NCI-H446 treated with DMSO at 0.1 percent for 48 hours (cell line): ENCODE measurements around the gene SCAF8.
"Not testable (repeated sequence)": the region's sequence is repeated elsewhere in the genome, so short reads cannot be mapped to it uniquely, and the experiment has no call there.

Experiments used
- DNase-seq: peaks from one replicate; lab custom pipeline; 2025; lab: John Stamatoyannopoulos, UW

SCAF8 gene

DNA sequence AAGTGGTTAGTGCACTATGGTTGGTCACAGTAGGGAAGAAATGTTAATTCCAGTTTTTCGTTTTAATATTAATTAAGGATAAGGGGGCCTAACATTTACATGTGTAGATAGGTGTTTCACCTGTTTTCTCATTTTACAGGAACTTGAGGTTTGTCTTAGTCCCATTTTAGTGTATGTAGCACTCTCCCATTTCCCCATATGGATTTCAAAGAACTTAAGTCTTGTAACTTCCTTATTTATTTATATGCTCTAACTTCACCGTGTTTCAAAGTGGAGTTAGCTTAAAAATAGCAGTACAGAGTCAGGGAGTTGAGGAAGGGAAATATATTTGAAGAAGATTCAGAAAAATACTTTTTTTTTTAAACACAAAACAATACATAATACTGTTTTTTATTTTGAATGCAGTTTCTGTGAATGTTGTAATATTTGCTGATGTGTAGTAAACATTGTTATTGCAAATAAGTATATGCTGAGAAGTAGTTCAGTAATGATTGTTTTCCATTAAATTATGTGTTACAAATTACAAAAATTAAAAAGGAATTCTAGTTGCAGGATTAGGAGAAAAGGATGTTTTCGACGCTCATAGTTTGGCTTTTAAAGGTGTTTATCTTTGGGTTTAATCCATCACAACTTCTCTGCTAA, 3.5 kb downstream of the SCAF8 start:
- DNase-seq, result no peak

DNA sequence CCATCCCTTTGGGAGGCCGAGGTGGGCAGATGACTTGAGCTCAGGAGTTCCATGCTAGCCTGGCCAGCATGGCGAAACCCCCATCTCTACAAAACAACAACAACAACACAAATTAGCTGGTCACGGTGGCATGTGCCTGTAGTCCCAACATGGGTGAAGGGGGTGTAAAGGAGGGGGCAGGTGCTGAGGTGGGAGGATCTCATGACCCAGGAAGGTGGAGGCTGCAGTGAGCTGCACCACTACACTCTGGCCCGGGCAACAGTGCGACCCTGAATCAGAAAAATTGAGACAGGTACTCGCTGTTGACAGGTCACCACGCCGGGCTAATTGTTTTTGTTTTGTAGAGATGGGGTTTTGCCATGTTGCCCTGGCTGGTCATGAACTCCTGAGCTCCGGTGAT, 4.2 kb downstream of the SCAF8 start:
- DNase-seq, result no peak

DNA sequence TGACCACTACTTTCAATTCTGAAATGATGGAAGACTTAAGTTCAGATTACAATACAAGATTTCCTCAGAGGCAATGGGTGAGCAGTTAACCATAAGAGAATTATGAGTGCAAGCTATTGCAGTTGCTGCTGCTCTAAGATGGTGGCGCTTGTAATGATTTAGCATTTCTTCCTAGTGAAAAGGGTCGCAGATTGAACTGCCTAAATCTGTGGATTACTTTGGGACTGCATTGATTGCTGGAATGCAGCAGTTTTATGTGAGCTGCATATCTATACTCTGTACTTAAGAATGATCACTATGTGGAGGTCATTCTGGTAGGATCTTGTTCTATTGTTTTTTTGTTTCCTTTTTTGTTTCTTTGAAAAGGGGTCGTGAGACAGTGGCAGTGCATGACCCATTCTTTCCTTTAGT, 5.3 kb downstream of the SCAF8 start:
- DNase-seq, result no peak

DNA sequence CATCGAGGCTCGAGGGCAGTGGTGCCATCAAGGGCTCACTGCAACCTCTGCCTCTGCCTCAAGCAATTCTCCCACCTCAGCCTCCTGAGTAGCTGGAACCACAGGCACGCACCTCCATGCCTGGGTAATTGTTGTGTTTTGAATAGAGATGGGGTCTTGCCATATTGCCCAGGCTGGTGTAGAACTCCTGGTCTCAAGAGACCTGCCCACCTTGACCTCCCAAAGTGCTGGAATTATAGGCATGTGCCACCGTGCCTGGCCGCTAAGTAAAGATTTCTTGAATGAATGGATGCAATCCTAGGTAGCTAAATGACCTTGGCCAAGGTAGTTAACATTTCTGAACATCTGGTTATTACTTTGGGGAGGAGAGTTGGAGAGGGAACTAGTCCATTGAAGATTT, 7.4 kb downstream of the SCAF8 start:
- DNase-seq, result no peak

DNA sequence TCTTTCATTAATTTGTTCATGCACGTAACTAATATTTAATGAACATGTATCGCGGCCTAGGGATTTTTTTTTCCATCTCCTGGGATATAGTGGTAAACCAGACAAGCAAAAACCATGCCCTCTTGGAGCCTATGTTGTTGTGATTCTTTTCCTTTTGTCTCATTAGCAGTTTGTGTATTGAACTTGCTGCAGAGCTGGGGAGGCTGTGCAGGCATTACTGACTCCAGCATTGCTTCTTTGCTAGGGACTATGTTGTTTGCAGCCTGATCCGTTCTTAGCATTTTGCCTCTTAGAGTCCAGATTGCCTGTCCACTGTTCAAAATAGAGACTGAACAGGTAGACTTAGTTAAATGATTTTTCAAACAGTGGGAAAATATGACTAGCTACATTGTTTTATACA, 9.7 kb downstream of the SCAF8 start:
- no peak for DNase-seq

DNA sequence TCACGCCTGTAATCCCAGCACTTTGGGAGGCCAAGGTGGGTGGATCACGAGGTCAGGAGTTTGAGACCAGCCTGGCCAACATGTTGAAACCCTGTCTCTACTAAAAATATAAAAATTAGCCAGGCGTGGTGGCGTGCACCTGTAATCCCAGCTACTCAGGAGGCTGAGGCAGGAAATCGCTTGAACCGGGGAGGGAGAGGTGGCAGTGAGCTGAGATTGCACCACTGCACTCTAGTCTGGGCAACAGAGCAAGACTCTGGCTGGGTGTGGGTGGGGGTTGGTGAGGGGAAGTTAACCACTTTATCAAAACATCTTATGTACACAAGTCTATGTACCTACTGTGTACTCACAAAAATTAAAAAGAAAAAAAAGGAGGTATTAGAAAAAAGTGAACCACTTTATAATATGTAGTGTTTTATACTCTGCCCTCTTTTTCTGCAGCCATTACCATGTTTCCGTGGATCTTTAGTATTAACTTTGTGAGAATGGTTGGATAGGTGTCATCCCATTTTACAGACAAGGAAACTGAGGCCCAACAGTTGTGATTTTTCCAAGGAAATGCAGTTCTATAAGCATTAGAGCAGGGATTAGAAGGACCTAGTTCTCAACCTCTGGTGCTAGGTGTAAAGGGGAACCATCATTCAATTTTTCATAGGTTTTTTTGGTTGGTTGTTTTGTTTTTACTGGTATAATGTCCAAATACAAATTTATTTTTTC, 11.0 kb downstream of the SCAF8 start:
- DNase-seq, result not testable (repeated sequence)

DNA sequence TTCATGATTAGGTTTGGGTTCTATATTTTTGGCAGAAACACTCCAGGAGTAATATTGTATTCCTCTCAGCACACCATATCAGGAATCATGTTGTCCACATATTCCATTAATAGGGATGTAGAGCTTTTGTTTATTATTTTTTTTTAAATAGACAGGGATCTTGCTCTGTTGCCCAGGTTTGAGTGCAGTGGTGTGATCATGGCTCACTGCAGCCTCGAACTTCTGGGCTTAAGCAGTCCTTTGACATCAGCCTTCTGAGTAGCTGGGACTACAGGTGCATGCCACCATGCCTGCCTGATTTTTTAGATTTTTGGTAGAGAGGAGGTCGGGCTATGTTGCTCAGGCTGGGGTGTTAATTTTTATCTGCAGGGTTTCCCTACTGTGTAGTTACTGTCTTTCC, 12.0 kb downstream of the SCAF8 start:
- no peak for DNase-seq

DNA sequence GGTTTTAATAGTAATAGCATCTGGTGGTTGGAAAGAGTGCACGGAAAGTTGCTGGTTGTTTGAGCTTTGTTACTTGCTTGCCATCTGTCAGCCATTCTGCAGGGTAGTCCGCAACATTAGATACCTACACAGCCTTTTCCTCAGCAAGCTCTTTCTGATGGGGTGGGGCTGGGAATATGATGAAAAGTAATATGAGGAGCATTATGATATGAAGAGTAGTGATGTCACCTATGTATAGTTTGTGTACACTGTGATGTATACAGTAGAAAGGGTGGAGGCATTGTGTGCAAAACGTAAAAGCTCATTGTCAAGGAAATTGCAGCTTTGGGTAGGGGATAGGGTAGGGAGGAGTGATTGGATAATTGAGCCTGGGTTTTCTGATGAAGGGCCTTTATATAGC, 16.1 kb downstream of the SCAF8 start:
- no peak for DNase-seq

DNA sequence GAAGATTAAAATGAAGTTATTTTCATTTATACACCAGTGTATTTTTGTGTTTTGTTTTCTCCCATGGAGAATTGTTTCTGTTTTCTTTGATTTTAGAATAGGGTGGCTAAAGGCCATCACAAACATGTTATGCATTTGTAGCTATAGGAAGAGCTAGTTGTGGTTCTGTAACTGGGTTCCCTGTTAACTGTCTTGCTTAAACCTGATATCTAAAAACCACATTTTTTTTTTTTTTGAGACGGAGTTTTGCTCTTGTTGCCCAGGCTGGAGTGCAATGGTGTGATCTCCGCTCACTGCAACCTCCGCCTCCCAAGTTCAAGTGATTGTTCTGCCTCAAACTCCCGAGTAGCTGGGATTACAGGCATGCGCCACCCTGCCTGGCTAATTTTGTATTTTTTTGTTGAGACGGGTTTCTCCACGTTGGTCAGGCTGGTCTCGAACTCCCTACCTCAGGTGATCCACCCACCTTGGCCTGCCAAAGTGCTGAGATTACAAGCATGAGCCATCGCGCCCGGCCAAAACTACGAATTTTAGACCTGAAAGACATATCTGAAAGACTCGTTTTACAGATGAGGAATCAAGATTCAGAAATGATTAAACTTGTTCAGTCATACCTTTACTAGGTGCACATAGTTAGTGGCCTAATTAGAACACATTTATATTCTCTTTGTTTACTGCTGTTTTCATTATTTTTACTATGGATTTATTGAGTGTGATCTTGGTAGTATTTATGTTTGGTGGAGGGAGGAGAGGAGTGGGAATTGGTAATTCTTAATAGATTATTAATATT, 18.0 kb downstream of the SCAF8 start:
- no peak for DNase-seq

DNA sequence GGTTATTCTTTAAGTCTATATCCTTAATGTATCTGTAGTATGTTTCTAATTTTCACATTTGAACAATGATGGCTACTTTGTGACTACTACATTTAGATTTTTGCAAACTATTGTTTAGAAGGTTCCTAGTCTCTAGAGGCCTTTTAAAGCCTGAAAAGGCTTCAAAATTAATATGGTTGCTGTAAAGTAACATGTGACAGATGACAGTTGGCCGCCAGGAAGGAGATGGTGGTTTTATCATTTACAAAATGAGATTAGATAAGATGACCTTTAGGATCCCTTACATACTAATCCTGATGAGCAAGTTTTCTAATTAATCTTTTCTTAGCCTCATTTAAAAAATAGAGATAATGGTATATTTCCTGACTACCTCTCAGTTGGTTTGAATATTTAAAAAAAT, 18.8 kb downstream of the SCAF8 start:
- no peak for DNase-seq

DNA sequence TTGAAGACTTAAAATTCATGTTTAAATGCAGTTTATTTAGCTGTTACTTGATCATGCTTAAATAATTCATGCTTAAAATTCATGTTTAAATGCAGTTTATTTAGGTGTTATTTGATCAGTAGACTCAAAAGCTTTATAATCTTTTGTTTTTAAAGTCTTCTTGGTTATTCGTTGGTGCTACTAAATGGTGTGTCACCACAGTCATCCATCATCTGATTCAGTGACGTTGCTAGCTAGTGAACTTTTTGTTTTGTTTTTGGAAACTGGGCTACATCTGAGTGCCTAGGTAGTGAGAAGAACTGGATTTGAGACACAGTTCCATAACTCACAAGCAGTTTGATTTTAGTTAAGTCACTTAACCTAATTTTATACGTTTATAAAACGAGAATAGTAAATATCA, 20.9 kb downstream of the SCAF8 start:
- DNase-seq, result no peak

DNA sequence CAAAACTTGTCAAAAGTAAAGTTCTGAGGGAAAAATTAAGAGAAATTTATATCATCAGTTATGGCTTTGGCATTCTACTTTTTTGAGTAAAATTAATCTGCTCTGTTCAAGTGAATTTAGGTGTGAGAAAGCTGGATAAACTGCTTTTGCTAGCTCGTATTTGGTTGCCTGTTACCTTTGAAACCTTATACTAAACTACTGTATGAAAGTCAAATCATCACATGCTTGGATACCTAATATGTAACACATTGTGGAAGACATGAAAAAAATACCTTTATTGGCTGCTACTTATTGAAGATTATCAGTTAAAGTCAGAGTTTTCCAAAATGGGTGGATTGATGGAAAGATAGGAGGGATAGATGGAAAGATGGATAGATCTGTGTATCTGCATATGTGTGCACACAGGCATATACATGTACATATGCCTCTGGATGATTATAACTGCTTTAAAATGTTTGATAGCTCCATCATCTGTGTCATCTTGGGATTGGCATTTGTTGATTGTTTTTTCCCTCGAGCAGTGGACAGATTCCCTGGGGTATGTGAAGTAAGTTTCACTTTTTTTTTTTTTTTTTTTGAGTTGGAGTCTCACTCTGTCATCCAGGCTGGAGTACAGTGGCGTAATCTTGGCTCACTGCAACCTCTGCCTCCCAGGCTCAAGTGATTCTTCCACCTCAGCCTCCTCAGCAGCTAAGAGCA, 24.3 kb downstream of the SCAF8 start:
- no peak for DNase-seq

DNA sequence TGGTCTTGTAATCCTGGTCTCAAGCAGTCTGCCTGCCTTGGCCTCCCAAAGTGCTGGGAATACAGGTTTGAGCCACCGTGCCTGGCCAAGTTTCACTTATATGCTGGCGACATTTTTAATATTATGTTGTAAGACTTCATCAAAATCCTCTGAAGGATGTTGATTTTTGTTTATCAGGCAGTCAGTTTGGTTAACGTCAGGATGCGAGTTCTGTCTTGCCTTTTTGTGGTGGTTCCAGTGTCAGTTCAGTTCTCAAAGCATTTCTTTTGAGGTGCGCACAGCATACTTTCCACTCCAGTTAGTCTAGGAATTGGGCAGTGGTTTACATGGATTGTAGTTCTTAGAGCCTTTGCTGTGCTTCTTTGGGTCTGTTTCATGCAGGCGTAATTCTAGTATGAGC, 24.9 kb downstream of the SCAF8 start:
- DNase-seq, result no peak

DNA sequence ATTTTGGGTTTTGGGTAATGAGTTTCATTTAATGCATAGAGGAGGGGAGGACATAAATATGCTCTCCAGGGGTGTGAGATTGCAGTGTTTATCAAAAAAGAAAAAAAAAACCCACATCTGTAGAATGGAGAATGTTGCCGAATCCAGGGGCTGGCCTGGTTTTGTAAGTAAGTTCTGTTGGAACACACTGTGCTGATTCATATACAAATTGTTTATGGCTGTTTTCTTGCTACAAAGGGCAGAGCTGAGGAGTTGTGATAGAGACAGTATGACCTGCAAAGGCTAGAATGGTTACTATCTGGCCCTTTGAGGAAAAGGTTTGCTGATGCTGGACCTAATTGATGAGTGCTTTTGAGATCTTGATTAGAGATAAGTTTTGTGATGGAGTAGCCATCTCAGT, 30.4 kb downstream of the SCAF8 start:
- no peak for DNase-seq

DNA sequence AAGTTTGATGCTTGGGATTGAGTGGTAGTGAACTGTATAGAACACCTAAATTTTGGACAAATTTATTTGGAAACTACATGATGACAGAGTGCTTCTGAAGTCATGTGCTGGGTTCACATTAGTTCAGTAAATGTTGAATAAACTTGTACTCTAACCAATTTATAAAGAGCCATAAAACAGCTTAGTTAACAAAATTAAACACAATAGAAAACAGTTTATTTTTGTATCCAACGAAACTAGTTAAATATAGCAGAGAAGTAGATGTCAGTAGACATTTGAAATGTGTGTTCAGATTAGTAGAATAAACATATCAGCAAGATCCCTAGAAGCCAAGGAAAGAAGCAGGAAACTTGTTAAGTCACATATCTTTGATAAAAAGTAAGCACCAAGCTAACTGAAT, 32.1 kb downstream of the SCAF8 start:
- DNase-seq, result no peak

DNA sequence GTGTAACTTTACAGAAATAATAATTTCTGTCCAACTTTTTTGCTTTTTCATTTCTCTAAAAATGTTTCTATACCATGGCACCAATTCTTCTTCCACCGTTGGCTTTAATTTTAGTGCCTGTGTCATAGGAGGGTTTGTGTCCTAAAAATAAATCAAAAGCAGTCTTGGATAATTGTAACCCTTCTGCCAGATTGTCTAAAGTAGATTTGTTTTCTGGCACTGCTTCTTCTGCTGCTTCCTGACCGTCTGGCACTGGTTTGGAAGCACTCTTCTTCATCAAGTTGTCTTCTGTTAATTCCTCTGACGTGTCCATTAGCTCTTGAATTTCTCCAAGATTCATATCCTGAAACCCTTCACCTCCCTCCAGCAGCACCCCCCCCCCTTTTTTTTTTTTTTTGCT, 33.1 kb downstream of the SCAF8 start:
- DNase-seq, result peak; percentile 85

DNA sequence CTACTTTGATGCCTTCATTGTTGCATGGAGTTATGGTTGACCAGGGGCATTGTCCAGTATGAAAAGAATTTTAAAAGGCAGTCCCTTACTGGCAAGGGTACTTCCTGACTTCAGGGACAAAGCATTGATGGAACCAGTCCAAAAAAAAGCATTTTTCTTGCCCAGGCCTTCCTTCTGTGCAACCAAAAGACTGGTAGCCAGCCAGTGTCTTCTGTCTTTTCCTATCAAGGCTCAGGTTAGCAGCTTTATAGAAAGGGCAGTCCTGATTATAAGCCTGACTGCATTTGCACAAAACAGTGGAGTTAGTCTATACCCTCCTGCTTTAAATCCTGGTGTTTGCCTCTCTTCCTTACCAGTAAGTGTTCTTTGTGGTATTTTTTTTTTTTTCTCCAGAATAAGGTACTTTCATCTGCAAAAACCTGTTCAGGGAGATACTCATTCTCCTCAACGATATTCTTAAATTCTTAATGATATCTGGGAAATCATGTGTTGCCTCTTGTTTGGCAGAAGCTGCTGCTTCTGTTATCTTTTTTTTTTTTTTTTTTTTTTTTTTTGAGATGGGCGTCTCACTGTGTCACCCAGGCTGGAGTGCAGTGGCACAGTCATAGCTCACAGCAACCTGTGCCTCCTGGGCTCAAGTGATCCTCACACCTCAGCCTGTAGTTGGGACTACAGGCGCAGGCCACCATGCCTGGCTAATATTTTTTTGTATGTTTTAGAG, 33.9 kb downstream of the SCAF8 start:
- DNase-seq, result peak; percentile 73

DNA sequence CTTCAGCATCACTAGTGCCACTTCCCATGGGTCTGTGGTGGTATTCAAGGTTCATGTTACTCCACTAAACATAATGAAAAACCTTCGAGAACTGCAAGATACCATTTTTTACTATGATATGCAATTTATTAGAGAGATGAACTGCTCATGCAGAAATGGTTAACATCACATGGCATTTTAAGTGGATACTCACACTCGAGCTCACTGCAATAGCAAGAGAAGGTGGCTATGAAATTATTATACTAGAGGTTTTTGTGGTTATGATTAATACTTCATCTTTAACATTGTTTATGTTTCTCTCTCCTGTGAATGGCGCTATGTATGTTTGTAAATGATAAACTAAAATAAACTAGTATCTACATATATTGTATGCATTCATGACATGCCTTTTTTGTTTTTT, 35.1 kb downstream of the SCAF8 start:
- DNase-seq, result no peak

DNA sequence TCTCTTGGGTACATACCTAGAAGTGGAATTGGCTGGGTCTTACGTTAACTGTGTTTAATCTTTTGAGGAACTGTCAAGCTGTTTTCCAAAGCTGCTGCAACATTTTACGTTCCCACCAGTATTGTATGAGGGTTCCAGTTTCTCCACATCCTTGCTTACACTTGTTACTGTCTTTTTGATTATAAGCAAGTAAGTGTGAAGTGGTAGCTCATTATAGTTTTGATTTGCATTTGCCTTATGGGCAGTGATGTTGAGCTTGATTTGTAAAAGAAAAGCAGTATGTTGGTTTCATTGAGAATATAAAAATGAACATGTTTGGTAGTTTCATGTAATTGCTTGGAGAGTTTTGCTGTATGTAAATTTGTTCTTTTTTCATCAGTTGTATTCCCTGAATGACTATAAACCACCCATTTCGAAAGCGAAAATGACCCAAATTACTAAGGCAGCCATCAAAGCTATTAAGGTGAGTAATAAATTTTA, 40.4 kb downstream of the SCAF8 start:
- no peak for DNase-seq

DNA sequence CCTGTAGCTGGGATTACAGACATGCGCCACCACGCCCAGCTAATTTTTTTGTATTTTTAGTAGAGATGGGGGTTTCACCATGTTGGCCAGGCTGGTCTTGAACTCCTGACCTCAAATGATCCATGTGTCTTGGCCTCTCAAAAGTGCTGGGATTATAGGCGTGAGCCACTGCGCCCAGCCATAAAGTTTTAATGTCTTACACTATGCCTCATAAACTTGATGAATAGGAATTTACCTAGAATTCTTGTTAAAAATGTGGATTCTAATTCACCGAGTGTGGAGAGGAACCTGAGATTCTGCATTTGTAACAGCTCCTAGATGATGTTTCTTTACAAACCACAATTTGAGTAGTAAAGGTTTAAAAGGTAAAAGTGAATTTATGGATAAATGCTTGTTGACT, 45.9 kb downstream of the SCAF8 start:
- DNase-seq, result not testable (repeated sequence)

DNA sequence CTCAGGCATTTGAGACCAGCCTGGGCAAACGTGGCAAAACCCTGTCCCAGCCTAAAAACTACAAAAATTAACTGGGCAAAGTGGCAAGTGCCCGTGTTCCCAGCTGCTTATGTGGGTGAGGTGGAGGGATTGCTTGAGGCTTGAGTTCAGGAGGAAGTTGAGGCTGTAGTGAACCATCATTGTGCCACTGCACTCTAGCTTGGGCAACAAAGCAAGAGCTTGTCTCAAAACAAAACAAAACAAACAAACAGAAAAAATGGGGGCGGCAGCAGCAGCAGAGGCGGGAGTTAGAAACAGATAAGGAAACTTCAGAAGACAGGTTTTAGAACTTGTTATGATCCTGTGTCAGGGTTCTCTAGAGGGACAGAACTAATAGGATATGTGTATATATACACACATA, 49.0 kb downstream of the SCAF8 start:
- DNase-seq, result no peak

DNA sequence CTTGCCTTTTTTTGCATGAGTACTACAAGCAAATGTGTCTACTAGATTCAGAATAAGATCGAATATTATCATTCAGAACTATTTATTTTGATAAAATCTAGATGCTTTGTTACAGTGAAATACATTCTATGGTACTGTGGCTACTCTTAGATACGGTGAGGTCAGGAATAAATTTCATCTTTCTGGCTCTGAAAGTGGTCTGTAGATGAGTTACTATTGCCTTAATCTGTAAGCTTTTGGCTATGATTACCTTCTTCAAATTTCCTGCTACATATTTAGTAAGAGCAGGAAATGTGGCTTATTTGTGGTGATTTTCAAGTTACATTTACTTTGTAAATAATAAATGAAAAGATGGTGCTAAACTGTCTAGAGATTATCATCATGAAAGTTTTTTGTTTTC, 50.0 kb downstream of the SCAF8 start:
- DNase-seq, result no peak
